ENCODE results near the gene SPG7.

SPG7 gene

DNA sequence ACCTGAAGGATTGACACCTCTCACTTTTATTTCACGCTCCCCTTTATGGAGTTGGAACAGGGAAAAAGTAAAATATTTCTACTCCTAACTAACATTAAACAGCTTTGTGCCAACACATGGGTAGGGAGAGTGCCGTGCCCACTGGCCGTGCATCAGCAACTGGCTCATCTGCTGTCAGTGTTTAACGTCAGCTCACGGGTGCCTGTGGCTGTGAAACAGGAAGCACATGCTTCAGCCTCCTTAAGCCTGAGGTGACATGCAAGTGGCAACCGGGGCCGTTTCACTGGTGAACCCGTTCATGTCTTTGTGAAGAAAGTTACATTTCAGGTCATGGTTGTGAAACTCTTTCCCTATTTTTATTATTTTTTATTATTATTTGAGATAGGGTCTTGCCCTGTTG is 3.2 kb downstream of the SPG7 start:
- H3K4me3 ChIP-seq (ENCODE audit: low read depth, low read length) = no peak overlapping the region
- no peak for DNase-seq (ENCODE audit: low read depth)
- TF ChIP-seq, protein P1, sequence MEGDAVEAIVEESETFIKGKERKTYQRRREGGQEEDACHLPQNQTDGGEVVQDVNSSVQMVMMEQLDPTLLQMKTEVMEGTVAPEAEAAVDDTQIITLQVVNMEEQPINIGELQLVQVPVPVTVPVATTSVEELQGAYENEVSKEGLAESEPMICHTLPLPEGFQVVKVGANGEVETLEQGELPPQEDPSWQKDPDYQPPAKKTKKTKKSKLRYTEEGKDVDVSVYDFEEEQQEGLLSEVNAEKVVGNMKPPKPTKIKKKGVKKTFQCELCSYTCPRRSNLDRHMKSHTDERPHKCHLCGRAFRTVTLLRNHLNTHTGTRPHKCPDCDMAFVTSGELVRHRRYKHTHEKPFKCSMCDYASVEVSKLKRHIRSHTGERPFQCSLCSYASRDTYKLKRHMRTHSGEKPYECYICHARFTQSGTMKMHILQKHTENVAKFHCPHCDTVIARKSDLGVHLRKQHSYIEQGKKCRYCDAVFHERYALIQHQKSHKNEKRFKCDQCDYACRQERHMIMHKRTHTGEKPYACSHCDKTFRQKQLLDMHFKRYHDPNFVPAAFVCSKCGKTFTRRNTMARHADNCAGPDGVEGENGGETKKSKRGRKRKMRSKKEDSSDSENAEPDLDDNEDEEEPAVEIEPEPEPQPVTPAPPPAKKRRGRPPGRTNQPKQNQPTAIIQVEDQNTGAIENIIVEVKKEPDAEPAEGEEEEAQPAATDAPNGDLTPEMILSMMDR (IDR thresholded peaks at IDR 0.05; ENCODE audit: insufficient read depth, low read depth, low read length, missing control alignments) = no peak

DNA sequence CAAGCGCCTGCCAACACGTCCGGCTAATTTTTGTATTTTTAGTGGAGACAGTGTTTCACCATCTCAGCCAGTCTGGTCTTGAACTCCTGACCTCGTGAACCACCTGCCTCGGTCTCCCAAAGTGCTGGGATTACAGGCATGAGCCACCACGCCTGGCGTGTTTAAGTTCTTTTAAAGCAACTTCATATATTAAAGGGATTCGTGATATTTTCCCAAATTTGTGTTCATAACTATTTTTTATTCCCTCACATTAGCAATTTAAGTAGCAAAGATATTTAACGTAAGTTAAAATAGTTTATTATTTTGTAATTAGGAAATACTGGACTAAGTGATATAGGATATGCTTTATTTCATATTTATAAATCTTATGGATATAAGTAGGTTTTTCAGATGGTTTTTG is 4.2 kb downstream of the SPG7 start:
- no peak for DNase-seq (ENCODE audit: low read depth)
- TF ChIP-seq, protein P1 (IDR thresholded peaks at IDR 0.05; ENCODE audit: insufficient read depth, low read depth, low read length, missing control alignments) = no peak
- H3K4me3 ChIP-seq (ENCODE audit: low read depth, low read length) = no peak overlapping the region

DNA sequence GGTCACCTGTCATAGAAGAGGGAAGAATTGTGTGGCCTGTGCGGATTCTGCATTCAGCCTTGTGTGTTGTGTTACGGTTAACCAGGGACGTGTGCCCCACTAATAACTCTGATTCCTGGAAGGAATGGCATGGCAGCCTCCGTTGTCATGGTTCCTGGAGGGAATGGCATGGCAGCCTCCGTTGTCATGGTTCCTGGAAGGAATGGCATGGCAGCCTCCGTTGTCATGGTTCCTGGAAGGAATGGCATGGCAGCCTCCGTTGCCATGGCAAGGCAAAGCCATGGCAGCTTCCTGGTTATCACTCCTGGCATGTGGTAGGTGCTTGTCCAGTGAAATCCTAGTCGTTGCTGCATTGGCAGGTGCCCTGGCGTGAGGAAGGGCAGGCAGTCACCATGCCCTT is 8.9 kb downstream of the SPG7 start:
- TF ChIP-seq, protein P1 (IDR thresholded peaks at IDR 0.05; ENCODE audit: insufficient read depth, low read depth, low read length, missing control alignments) = no peak
- DNase-seq (ENCODE audit: low read depth) = no peak
- H3K4me3 ChIP-seq (ENCODE audit: low read depth, low read length) = no peak overlapping the region

DNA sequence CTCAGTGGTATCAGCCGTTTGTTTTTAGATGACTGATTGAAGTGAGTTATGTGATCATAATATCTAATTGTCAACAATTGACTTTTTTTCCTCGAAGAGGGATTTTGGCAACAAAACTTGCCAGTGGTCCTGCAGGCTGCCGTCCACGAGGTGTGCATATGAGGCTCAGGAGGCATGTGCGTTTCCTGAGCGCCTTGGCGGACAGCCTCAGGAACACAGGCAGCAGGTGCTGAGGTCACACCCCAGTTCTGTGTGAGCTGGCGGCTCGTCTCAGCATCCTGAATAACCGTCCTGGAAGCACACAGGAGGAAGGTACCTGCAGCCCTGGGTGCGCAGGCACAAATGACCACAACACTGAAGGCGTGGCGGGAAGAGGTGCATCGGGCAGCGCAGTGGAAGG is 11.7 kb downstream of the SPG7 start:
- TF ChIP-seq, protein P1 (IDR thresholded peaks at IDR 0.05; ENCODE audit: insufficient read depth, low read depth, low read length, missing control alignments) = no peak
- H3K4me3 ChIP-seq (ENCODE audit: low read depth, low read length) = no peak overlapping the region
- no peak for DNase-seq (ENCODE audit: low read depth)

DNA sequence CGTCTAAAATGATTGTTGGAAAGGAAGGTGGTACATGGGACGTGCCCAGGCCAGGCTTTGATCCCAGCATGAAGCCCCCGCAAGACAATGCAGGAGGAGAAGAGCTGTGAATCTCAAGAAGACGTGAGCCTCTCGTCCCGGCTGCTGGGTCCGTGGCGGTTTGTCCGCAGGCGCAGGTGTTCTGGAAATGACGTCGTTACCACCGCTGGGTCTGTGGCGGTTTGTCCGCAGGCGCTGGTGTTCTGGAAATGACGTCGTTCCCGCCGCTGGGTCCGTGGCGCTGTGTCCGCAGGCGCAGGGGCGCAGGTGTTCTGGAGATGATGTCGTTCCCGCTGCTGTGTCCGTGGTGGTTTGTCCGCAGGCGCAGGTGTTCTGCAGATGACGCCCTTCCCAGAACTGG is 14.1 kb downstream of the SPG7 start:
- no peak for DNase-seq (ENCODE audit: low read depth)
- TF ChIP-seq, protein P1 (IDR thresholded peaks at IDR 0.05; ENCODE audit: insufficient read depth, low read depth, low read length, missing control alignments) = no peak
- no peak overlapping the region for H3K4me3 ChIP-seq (ENCODE audit: low read depth, low read length)

DNA sequence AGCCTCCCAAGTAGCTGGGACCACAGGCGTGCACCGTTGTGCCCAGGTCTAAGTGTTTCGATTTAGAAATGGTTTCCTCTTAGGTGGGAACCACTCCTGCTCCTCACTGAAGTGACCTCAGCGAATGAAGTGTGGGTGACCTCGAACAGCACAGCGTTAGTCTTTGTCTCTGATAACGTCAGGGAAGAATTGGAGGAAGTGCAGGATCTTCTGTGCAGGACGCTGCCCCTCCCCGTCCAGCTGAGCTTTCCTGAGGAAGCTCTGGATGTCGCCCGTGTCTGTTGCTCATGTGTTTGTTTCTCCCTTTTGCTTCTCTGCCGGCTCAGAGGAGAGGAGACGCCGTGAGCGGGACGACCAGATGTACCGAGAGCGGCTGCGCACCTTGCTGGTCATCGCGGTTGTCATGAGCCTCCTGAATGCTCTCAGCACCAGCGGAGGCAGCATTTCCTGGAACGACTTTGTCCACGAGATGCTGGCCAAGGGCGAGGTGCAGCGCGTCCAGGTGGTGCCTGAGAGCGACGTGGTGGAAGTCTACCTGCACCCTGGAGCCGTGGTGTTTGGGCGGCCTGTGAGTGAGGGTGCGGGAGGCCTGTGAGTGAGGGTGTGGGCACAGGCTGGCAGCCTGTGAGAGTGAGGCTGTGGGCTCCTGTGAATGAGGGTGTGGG is 15.6 kb downstream of the SPG7 start:
- TF ChIP-seq, protein P1 (IDR thresholded peaks at IDR 0.05; ENCODE audit: insufficient read depth, low read depth, low read length, missing control alignments) = no peak
- DNase-seq (ENCODE audit: low read depth) = no peak
- no peak overlapping the region for H3K4me3 ChIP-seq (ENCODE audit: low read depth, low read length)

Measured in GM12865 (cell line).